Measurements from ENCODE around the gene FKBP10.

Gene FKBP10

GRCh38 chr17:41825175-41825845 lies 12.5 kb downstream of the FKBP10 start:
- TF ChIP-seq, protein P1, sequence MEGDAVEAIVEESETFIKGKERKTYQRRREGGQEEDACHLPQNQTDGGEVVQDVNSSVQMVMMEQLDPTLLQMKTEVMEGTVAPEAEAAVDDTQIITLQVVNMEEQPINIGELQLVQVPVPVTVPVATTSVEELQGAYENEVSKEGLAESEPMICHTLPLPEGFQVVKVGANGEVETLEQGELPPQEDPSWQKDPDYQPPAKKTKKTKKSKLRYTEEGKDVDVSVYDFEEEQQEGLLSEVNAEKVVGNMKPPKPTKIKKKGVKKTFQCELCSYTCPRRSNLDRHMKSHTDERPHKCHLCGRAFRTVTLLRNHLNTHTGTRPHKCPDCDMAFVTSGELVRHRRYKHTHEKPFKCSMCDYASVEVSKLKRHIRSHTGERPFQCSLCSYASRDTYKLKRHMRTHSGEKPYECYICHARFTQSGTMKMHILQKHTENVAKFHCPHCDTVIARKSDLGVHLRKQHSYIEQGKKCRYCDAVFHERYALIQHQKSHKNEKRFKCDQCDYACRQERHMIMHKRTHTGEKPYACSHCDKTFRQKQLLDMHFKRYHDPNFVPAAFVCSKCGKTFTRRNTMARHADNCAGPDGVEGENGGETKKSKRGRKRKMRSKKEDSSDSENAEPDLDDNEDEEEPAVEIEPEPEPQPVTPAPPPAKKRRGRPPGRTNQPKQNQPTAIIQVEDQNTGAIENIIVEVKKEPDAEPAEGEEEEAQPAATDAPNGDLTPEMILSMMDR (IDR thresholded peaks at IDR 0.05), result no peak

DNA sequence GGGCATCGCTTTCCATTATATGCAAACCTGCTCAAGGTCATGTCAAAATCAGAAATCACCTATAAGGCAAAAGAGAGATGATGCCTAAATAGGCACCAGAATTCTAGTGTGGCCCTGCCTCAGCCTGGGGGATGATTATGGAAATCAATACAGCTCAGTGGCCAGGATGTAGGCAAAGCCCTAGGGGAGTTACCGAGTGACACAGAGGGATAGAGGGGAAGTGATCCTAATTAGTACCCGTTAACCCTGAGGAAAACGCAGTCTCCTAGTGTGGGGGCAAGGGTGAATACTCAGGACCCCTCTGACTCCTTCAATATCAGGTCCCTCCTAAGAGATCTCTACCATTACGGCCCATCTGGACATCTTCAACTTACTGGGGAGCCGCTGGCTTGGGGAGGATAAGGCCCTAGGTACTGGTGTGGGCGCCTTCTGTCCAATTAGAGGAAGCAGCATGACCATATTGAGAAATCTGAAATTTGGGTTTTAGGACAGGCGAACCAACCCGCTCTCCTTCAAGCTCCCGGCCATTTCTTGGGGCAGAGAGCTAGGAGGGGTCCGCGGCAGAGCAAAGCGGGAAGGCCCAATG lies 22.5 kb downstream of the FKBP10 start:
- TF ChIP-seq, protein P1 (IDR thresholded peaks at IDR 0.05), result no peak

DNA sequence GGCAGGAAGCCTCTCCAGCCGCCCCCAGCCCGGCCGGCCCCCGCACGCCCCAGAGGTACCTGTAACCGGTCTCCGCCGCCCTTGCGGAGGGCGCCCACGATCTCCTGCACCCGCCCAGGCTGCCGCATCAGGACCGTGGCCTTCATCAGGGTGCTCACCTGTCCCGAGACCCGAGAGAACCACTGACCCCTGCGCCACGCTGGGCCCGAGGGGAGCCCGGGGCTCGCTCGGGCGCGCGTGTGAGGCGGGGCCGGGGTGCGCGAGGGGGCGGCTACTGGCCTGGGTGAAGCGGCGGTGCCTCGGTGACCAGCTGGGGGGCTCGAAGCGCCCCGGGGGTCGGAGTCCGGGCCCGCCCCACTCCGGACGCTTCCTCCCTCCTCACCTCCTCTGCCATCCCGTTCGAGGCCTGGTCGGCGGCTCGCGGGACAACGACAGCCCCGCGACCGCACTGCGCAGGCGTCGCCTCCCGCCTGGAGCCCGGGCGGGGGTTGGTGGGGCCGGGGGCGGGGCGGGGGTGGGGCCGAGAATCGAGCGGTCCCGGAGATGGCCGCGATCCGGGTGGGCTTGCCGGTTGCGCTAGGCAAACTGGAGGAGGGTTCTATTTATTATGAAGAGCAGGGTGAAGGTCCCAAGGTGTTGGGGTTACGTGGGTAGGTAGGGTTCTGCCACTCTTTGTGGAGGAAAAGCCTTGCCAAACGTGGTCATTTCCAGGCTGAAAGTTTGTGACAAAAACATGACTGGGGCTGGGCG lies 23.2 kb downstream of the FKBP10 start, which contains the start of gene NT5C3B:
Gene NT5C3B, minus strand, starts transcription at position 433 of the 750 bp plus-strand sequence. Its CDS starts 39 bp downstream, at position 394.
- TF ChIP-seq, protein P1 (IDR thresholded peaks at IDR 0.05), result no peak

- TF ChIP-seq, protein P1 (IDR thresholded peaks at IDR 0.05), result no peak
Observed at GRCh38 chr17:41836550-41837196, 23.9 kb downstream of the FKBP10 start.

DNA sequence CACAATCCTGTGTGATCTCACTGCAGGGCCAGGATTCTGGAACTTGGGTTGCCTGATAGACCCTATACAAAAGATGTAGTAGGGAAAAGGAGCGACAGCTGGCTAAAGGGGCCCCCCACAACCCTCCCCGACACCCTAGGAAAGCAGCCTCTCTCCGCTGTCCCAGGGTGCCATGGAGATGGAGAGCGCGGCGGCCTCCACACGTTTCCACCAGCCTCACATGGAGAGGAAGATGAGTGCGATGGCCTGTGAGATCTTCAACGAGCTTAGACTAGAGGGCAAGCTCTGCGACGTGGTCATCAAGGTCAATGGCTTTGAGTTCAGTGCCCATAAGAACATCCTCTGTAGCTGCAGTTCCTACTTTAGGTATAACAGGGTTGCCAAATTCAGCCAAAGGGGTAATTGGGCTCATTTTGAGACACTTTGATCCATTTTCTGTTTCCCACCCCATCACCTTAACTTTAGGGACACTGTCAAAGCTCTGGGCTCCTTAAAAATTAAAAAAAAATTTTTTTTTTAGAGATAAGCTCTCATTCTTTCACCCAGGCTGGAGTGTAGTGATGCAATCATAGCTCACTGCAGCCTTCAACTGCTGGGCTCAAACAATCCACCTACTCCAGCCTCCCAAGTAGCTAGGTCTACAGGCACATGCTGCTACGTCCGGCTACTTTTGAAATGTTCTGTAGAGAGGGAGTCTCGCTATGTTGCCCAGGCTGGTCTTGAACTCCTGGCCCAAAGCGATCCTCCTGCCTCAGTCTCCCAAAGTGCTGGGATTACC lies 25.1 kb downstream of the FKBP10 start, which contains the start of gene KLHL10:
Gene KLHL10, plus strand, starts transcription at position 65 of the 778 bp plus-strand sequence. Its CDS starts 108 bp downstream, at position 173.
- TF ChIP-seq, protein P1 (IDR thresholded peaks at IDR 0.05), result no peak

- TF ChIP-seq, protein P1 (IDR thresholded peaks at IDR 0.05), result no peak
Observed at GRCh38 chr17:41844971-41845370, 32.2 kb downstream of the FKBP10 start.

Measured in LNCAP (cell line).